Thyroid gland (tissue), 4 donors: Measurements from ENCODE around the gene MAPK1IP1L.

Experiments
- CTCF ChIP-seq, 6 experiments: fragments of 200-600 bp in 3 of 6; fragments of 450-650 bp in 3 of 6; sonication (generic) in 3 of 6; IDR thresholded peaks; one replicate each; pipeline ENCODE4 v1.5.1; 2016 to 2019; ENCODE audit warnings: antibody characterized with exemption in 6 of 6, mild to moderate bottlenecking in 2 of 6, inconsistent platforms in 1 of 6, moderate library complexity in 1 of 6
- POLR2A ChIP-seq, 2 donors: fragments of 450-650 bp; IDR thresholded peaks; one replicate each; pipeline ENCODE4 v1.6.1; 2017; ENCODE audit warnings: antibody characterized with exemption in 2 of 2, mild to moderate bottlenecking in 2 of 2, moderate library complexity in 1 of 2

GRCh38 chr14:55031190-55031589 is 20.3 kb upstream of the MAPK1IP1L start:
- TF ChIP-seq CTCF (IDR thresholded peaks at IDR 0.05) (no peak), POLR2A (IDR thresholded peaks at IDR 0.05) (no peak)
